Neural crest cell (in vitro differentiated cells): ENCODE results near the gene CDC14C. TPM values are rescaled to one million over a fixed set of nuclear protein-coding genes. Genes with fewer than 3 reads are reported as not detected.

Experiments
- DNase-seq: peaks from one replicate; pipeline ENCODE4 v3.0.0; 2021; ENCODE audit warnings: low read depth, mixed read lengths, low spot score
- H3K27ac Mint-ChIP-seq: one replicate; pipeline ENCODE4 v1.8.0; 2021; ENCODE audit warnings: mild to moderate bottlenecking, mixed read lengths; ENCODE audit not compliant: unreplicated experiment
- H3K27me3 Mint-ChIP-seq: 2 replicates; pipeline ENCODE4 v1.8.0; 2021; ENCODE audit warnings: low read depth, mild to moderate bottlenecking, mixed read lengths
- H3K36me3 Mint-ChIP-seq: 2 replicates; pipeline ENCODE4 v1.8.0; 2021; ENCODE audit warnings: low read depth, mild to moderate bottlenecking, mixed read lengths
- H3K4me1 Mint-ChIP-seq: 2 replicates; pipeline ENCODE4 v1.8.0; 2021; ENCODE audit warnings: mixed read lengths
- H3K4me3 Mint-ChIP-seq: one replicate; pipeline ENCODE4 v1.8.0; 2021; ENCODE audit warnings: mild to moderate bottlenecking, mixed read lengths
- H3K9me3 Mint-ChIP-seq: 2 replicates; pipeline ENCODE4 v1.8.0; 2021; ENCODE audit warnings: mixed read lengths
- CTCF ChIP-seq: fragments of 200-600 bp; sonication (generic); conservative IDR thresholded peaks from 2 replicates; pipeline ENCODE4 v1.5.0; 2021; ENCODE audit warnings: antibody characterized with exemption, mild to moderate bottlenecking
- total RNA-seq: library from RNA; stranded (reverse); gene quantifications from 2 replicates; pipeline ENCODE4 v1.2.1, GENCODE V29; 2021

The CDC14C gene
- total RNA-seq, 1 donor from 2014 or later, result not detected

GRCh38 chr7:48959676-48960075, 35.3 kb downstream of the CDC14C start:
- Mint-ChIP-seq H3K4me1 (no peaks in the 10 kb centered on the region), H3K27me3 (no peaks in the 10 kb centered on the region), H3K4me3 (no peak overlapping the region), H3K9me3 (peaks cover 2% of the 10 kb centered on the region), H3K27ac (no peak overlapping the region), H3K36me3 (no peaks in the 10 kb centered on the region)
- no peak for DNase-seq
- TF ChIP-seq CTCF, result no peak

GRCh38 chr7:48962821-48963505, 38.6 kb downstream of the CDC14C start:
- no peak for TF ChIP-seq CTCF
- H3K27ac Mint-ChIP-seq, result no peak overlapping the region
- H3K9me3 Mint-ChIP-seq, result peaks cover 2% of the 10 kb centered on the region
- no peak overlapping the region for H3K4me3 Mint-ChIP-seq
- no peaks in the 10 kb centered on the region for H3K36me3 Mint-ChIP-seq
- no peaks in the 10 kb centered on the region for H3K27me3 Mint-ChIP-seq
- H3K4me1 Mint-ChIP-seq, result no peaks in the 10 kb centered on the region
- DNase-seq, result no peak

- no peak for TF ChIP-seq CTCF
- Mint-ChIP-seq H3K4me3 (no peak overlapping the region), H3K4me1 (no peaks in the 10 kb centered on the region), H3K27ac (no peak overlapping the region), H3K36me3 (no peaks in the 10 kb centered on the region), H3K9me3 (peaks cover 4% of the 10 kb centered on the region), H3K27me3 (no peaks in the 10 kb centered on the region)
- DNase-seq, result no peak
Observed at GRCh38 chr7:48964074-48964473, 39.7 kb downstream of the CDC14C start.

- no peaks in the 10 kb centered on the region for H3K36me3 Mint-ChIP-seq
- H3K4me1 Mint-ChIP-seq, result no peaks in the 10 kb centered on the region
- DNase-seq, result no peak
- H3K27me3 Mint-ChIP-seq, result peaks cover 4% of the 10 kb centered on the region
- no peak overlapping the region for H3K4me3 Mint-ChIP-seq
- H3K27ac Mint-ChIP-seq, result no peak overlapping the region
- no peak for TF ChIP-seq CTCF
- peaks cover 8% of the 10 kb centered on the region for H3K9me3 Mint-ChIP-seq
Observed at GRCh38 chr7:48971173-48971572, 46.8 kb downstream of the CDC14C start.

- Mint-ChIP-seq H3K27me3 (peaks cover 4% of the 10 kb centered on the region), H3K9me3 (no peaks in the 10 kb centered on the region), H3K4me3 (no peak overlapping the region), H3K27ac (no peak overlapping the region), H3K4me1 (no peaks in the 10 kb centered on the region), H3K36me3 (no peaks in the 10 kb centered on the region)
- TF ChIP-seq CTCF, result no peak
- DNase-seq, result no peak
Observed at GRCh38 chr7:48976253-48976652, 51.9 kb downstream of the CDC14C start.
